Colonic mucosa (tissue), 4 donors: ENCODE data around the gene HBG2. TPM values are rescaled to one million over a fixed set of nuclear protein-coding genes. Genes with fewer than 3 reads are reported as not detected.

Experiments
- DNase-seq: peaks from one replicate; pipeline ENCODE4 v3.0.0-alpha.2; 2020
- H3K27ac ChIP-seq: fragments of 200-600 bp; one replicate; pipeline ENCODE4 v1.8.0; 2021
- H3K27me3 ChIP-seq: fragments of 200-600 bp; one replicate; pipeline ENCODE4 v1.8.0; 2021
- H3K36me3 ChIP-seq: fragments of 200-600 bp; one replicate; pipeline ENCODE4 v1.8.0; 2021
- H3K4me1 ChIP-seq: fragments of 200-600 bp; one replicate; pipeline ENCODE4 v1.8.0; 2021; ENCODE audit warnings: mild to moderate bottlenecking
- H3K4me3 ChIP-seq: fragments of 200-600 bp; one replicate; pipeline ENCODE4 v1.8.0; 2021
- H3K9ac ChIP-seq, 2 donors: one replicate each; pipeline ENCODE4 v1.7.0; 2013; ENCODE audit warnings: control low read depth in 2 of 2, low read depth in 2 of 2, low read length in 2 of 2
- H3K9me3 ChIP-seq: fragments of 200-600 bp; one replicate; pipeline ENCODE4 v1.8.0; 2021
- intact Hi-C: fragments of 100-400 bp; cut with DNase I; formaldehyde crosslinking; loops from one replicate; pipeline ENCODE4 v1.14.1; 2022
- total RNA-seq, 2 donors: library from RNA; stranded (reverse); fragmentation: NEBNext Ultra II Directional in 1 of 2; extraction: Animal tissue kit (Norgen Biotek cat#: 25700) in 1 of 2; gene quantifications; one replicate each; pipeline ENCODE4 v1.2.1, GENCODE V29; 2021
- TF ChIP-seq, protein P1 (sequence below): fragments of 200-600 bp; IDR thresholded peaks from one replicate; pipeline ENCODE4 v1.8.0; 2022; ENCODE audit warnings: antibody characterized with exemption, mild to moderate bottlenecking
- donor health status: healthy.
- donor health status: DM: no; HTN: no; CAD: no.
- donor health status: DM: no; HTN: no; CAD: no.

Gene HBG2
- total RNA-seq, 2 donors from 2014 or later, result 14.9 TPM; not detected in 1

DNA sequence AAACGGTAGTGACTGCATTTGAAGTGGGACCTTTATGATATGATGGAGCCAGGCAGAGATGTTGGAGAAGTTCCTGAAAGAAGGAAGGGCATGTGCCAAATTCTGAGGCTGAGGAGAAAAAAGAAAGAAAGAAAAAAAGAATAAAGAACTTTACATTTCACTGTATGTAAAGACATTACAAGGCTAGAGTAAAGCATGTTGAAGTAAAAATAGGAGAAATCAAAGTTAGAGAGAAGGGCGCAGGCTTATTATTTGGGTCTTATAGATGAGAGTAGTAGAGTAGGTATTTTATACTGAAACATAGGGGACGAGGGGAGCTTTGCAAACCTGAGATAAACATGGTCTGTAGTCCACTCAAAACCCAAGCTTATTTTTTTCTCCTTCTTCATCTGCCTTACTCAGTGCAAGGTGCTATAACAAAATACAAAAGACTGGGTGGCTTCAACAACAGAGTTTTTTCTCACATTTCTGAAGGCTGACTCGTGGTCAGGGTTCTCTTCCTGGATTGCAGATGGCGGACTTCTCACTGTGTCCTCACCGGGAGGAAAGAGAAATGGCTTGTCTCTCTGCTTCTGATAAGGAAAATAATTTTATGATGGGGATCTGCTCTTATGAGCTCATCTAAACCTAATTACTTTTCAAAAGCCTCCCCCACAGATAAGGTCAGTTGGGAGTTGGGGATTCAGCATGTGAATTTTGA lies 7.7 kb downstream of the HBG2 start:
- Histone ChIP-seq H3K9me3 (no peaks in the 10 kb centered on the region), H3K9ac (no peak overlapping the region), H3K27me3 (no peaks in the 10 kb centered on the region), H3K4me1 (no peaks in the 10 kb centered on the region), H3K4me3 (no peak overlapping the region), H3K36me3 (no peaks in the 10 kb centered on the region), H3K27ac (no peak overlapping the region)
- TF ChIP-seq, protein P1, sequence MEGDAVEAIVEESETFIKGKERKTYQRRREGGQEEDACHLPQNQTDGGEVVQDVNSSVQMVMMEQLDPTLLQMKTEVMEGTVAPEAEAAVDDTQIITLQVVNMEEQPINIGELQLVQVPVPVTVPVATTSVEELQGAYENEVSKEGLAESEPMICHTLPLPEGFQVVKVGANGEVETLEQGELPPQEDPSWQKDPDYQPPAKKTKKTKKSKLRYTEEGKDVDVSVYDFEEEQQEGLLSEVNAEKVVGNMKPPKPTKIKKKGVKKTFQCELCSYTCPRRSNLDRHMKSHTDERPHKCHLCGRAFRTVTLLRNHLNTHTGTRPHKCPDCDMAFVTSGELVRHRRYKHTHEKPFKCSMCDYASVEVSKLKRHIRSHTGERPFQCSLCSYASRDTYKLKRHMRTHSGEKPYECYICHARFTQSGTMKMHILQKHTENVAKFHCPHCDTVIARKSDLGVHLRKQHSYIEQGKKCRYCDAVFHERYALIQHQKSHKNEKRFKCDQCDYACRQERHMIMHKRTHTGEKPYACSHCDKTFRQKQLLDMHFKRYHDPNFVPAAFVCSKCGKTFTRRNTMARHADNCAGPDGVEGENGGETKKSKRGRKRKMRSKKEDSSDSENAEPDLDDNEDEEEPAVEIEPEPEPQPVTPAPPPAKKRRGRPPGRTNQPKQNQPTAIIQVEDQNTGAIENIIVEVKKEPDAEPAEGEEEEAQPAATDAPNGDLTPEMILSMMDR, result no peak
- no peak for DNase-seq
- intact Hi-C loops, result no loop called here

DNA sequence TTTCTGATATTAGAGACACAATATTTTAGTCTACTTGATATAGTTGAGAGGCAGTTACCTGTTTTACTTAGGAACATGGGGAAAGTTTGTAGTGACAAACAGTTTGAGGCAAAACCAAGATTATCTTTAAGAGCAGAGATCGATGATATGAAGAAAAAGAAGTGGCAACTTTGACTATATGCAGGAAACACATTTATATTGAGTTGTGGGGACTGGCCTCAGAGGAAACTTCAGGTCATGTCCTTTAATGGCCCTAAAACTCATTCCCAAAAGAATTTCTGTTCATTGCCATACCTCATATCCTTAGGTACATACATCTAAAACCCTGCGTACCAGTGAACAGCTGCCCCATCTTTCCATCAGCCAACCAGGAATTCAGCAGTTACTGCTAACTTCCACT lies 9.4 kb downstream of the HBG2 start:
- H3K4me1 ChIP-seq, result no peaks in the 10 kb centered on the region
- H3K27me3 ChIP-seq, result no peaks in the 10 kb centered on the region
- H3K36me3 ChIP-seq, result no peaks in the 10 kb centered on the region
- H3K9me3 ChIP-seq, result no peaks in the 10 kb centered on the region
- intact Hi-C loops, result no loop called here
- TF ChIP-seq, protein P1, result no peak
- no peak overlapping the region for H3K9ac ChIP-seq
- no peak overlapping the region for H3K27ac ChIP-seq
- no peak overlapping the region for H3K4me3 ChIP-seq
- DNase-seq, result no peak

DNA sequence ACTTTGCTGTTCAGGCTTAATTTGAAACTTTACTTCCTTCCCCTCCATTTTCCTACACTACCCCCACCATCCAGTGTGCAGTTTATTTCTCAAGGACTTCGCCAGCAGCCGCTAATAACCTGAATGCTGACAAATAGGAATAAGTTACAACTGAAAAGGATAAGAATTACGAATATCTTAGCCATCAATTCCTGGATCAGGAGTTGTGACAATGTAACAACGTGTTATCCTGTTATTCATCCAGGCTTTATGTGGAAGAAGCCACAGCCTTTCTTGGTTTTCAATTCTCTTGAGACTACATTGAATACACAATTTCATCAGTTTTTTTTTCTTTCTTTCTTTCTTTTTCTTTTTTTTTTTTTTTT lies 10.8 kb downstream of the HBG2 start:
- intact Hi-C loops, result no loop called here
- TF ChIP-seq, protein P1, result no peak
- Histone ChIP-seq H3K27ac (no peak overlapping the region), H3K4me1 (no peaks in the 10 kb centered on the region), H3K4me3 (no peak overlapping the region), H3K36me3 (no peaks in the 10 kb centered on the region), H3K9ac (no peak overlapping the region), H3K9me3 (no peaks in the 10 kb centered on the region), H3K27me3 (no peaks in the 10 kb centered on the region)
- no peak for DNase-seq

DNA sequence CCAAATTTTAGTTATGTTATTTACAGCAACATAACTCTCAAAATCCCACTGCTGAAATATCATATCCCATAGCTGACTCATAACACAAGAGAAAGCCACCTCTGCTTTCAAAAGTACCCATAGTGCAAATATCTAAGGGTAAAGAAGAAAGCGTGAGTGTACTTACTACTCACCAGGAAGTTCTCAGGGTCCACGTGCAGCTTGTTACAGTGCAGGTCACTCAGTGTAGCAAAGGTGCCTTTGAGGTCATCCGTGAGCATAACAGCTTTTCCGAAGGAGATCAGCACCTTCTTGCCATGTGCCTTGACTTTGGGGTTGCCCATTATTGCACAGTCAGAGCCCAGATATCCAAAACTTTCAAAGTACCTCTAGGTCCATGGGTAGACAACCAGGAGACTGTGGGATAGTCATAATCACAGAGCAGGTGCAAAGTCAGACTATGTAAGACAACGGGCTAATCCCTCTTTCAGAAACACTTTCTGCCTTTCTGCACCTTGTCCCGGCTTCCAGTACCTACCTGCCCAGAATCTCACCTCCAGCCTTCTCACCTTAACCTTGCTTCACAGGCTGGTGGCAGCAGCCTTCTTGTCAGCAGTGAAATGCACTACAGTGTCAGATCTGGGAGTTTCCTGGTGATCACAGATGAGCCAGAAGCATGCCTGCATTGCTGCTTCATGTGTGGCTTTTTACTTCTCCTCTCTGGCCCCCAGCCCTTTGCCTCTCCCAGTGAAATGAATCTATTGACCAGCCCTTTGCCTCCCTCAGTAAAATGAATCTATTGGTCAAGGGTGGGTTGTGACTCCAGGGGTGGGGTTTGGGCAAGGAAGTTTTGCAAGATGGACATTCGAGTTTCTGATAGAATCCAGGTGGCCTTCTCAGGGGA lies 11.4 kb downstream of the HBG2 start:
- intact Hi-C loops, result no loop called here
- H3K4me3 ChIP-seq, result no peak overlapping the region
- H3K27ac ChIP-seq, result no peak overlapping the region
- DNase-seq, result no peak
- TF ChIP-seq, protein P1, result no peak
- H3K36me3 ChIP-seq, result no peaks in the 10 kb centered on the region
- H3K9ac ChIP-seq, result no peak overlapping the region
- no peaks in the 10 kb centered on the region for H3K4me1 ChIP-seq
- no peaks in the 10 kb centered on the region for H3K27me3 ChIP-seq
- H3K9me3 ChIP-seq, result no peaks in the 10 kb centered on the region

DNA sequence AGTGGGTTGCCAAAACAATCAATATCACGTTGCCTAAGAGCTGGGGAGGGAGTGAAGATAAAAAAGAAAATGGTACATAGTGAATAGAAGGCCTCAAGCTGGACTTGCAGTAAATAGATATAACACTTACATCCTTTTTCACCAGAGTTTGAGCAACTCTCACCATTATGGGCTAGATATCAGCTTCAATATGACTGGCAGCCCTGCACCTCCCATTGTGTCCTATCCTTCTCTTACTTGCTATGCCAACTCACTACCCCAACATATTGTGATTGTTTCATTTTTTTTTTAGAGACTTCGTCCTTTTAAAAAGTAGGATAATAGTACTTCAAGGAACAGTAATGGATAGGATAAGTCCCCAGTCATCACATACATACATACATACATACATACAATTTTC lies 12.4 kb downstream of the HBG2 start:
- H3K4me1 ChIP-seq, result no peaks in the 10 kb centered on the region
- intact Hi-C loops, result no loop called here
- H3K27ac ChIP-seq, result no peak overlapping the region
- no peaks in the 10 kb centered on the region for H3K27me3 ChIP-seq
- TF ChIP-seq, protein P1, result no peak
- DNase-seq, result no peak
- no peaks in the 10 kb centered on the region for H3K36me3 ChIP-seq
- H3K4me3 ChIP-seq, result no peak overlapping the region
- no peaks in the 10 kb centered on the region for H3K9me3 ChIP-seq
- no peak overlapping the region for H3K9ac ChIP-seq
